Measurements from ENCODE around the gene CERK. TPM values are rescaled to one million over a fixed set of nuclear protein-coding genes. Genes with fewer than 3 reads are reported as not detected.

The CERK gene
- polyA plus RNA-seq, 1 donor from 2014 or later = 57.4 TPM

DNA sequence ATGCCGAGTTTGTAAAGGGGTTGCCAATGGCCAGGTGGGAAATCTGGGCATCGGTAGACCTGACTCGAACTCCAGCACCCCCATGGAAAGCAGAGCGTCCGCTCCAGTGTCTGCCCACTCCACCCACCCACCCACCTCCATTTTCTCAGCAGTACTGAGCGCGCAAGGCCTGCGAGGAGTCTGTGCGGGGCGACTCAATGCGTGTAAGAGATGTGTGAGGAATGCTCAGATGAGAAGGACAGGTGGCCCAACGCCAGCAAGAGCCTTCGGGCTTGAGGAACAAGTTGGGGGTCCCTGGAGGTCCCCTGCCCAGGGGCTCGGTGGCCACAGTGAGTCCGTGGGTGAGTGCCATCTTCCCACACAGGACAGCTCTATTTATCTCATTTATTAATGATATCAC lies 50.6 kb downstream of the CERK start:
- Histone ChIP-seq H2AFZ (ENCODE audit: low read depth, low read length) (no peak overlapping the region), H3F3A (ENCODE audit: insufficient read depth, low read length, poor library complexity, severe bottlenecking) (no peaks in the 10 kb centered on the region), H3K27me3 (ENCODE audit: insufficient read depth, low read depth, low read length) (no peaks in the 10 kb centered on the region), H3K36me3 (ENCODE audit: insufficient read depth, low read length) (peaks cover 7% of the 10 kb centered on the region), H3K4me3 (ENCODE audit: low read length) (no peak overlapping the region), H4K20me1 (ENCODE audit: insufficient read depth) (no peaks in the 10 kb centered on the region), H3K9me3 (ENCODE audit: low read length) (no peaks in the 10 kb centered on the region), H3K79me2 (replicated peaks; ENCODE audit: insufficient read depth, low read length) (no peaks in the 10 kb centered on the region), H3K4me2 (ENCODE audit: low read length) (no peak overlapping the region), H3K9ac (ENCODE audit: low read length) (no peak overlapping the region), H3K9me2 (ENCODE audit: insufficient read depth, low read length) (no peaks in the 10 kb centered on the region), H3K27ac (ENCODE audit: low read length) (no peak overlapping the region)
- no peak for TF ChIP-seq EZH2 (IDR thresholded peaks at IDR 0.05; ENCODE audit: borderline replicate concordance, insufficient read depth, low read length, poor library complexity, severe bottlenecking)
- no peak for TF ChIP-seq RAD21 (conservative IDR thresholded peaks at IDR 0.05)
- no peak for TF ChIP-seq MXI1 (conservative IDR thresholded peaks at IDR 0.05; ENCODE audit: poor library complexity, severe bottlenecking)
- TF ChIP-seq SMC3 (conservative IDR thresholded peaks at IDR 0.05; ENCODE audit: poor library complexity) = no peak
- TF ChIP-seq, protein P1, sequence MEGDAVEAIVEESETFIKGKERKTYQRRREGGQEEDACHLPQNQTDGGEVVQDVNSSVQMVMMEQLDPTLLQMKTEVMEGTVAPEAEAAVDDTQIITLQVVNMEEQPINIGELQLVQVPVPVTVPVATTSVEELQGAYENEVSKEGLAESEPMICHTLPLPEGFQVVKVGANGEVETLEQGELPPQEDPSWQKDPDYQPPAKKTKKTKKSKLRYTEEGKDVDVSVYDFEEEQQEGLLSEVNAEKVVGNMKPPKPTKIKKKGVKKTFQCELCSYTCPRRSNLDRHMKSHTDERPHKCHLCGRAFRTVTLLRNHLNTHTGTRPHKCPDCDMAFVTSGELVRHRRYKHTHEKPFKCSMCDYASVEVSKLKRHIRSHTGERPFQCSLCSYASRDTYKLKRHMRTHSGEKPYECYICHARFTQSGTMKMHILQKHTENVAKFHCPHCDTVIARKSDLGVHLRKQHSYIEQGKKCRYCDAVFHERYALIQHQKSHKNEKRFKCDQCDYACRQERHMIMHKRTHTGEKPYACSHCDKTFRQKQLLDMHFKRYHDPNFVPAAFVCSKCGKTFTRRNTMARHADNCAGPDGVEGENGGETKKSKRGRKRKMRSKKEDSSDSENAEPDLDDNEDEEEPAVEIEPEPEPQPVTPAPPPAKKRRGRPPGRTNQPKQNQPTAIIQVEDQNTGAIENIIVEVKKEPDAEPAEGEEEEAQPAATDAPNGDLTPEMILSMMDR (IDR thresholded peaks at IDR 0.05; ENCODE audit: poor library complexity, severe bottlenecking) = no peak

DNA sequence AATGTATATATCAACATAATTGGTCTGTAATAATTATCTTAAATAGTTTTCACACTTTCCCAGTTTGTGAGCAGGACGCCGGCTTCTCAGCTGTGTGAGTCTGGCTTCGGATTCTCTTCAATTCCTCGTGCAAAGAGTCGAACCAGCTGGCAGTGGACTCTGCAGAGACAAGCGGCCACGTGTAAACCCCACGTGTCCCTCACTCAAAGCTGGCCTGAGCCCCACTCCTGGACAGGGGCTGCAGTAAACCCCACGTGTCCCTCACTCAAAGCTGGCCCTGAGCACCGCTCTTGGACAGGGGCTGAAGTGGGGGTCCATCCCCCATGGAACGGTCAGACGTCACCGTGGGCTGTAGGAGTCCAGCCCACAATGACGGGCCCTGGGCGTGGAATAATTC lies 51.0 kb downstream of the CERK start:
- TF ChIP-seq TAF1 (IDR thresholded peaks at IDR 0.05; ENCODE audit: low read depth) = no peak
- no peak for TF ChIP-seq SMC3 (conservative IDR thresholded peaks at IDR 0.05; ENCODE audit: poor library complexity)
- TF ChIP-seq RAD21 (conservative IDR thresholded peaks at IDR 0.05) = no peak
- TF ChIP-seq, protein P1 (IDR thresholded peaks at IDR 0.05; ENCODE audit: poor library complexity, severe bottlenecking) = no peak
- TF ChIP-seq, protein P2, sequence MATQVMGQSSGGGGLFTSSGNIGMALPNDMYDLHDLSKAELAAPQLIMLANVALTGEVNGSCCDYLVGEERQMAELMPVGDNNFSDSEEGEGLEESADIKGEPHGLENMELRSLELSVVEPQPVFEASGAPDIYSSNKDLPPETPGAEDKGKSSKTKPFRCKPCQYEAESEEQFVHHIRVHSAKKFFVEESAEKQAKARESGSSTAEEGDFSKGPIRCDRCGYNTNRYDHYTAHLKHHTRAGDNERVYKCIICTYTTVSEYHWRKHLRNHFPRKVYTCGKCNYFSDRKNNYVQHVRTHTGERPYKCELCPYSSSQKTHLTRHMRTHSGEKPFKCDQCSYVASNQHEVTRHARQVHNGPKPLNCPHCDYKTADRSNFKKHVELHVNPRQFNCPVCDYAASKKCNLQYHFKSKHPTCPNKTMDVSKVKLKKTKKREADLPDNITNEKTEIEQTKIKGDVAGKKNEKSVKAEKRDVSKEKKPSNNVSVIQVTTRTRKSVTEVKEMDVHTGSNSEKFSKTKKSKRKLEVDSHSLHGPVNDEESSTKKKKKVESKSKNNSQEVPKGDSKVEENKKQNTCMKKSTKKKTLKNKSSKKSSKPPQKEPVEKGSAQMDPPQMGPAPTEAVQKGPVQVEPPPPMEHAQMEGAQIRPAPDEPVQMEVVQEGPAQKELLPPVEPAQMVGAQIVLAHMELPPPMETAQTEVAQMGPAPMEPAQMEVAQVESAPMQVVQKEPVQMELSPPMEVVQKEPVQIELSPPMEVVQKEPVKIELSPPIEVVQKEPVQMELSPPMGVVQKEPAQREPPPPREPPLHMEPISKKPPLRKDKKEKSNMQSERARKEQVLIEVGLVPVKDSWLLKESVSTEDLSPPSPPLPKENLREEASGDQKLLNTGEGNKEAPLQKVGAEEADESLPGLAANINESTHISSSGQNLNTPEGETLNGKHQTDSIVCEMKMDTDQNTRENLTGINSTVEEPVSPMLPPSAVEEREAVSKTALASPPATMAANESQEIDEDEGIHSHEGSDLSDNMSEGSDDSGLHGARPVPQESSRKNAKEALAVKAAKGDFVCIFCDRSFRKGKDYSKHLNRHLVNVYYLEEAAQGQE (IDR thresholded peaks at IDR 0.05; ENCODE audit: borderline replicate concordance) = no peak
- no peak for TF ChIP-seq EP300 (conservative IDR thresholded peaks at IDR 0.05; ENCODE audit: poor library complexity, severe bottlenecking)
- no peak for TF ChIP-seq POLR2AphosphoS5 (IDR thresholded peaks at IDR 0.05)
- TF ChIP-seq EZH2 (IDR thresholded peaks at IDR 0.05; ENCODE audit: borderline replicate concordance, insufficient read depth, low read length, poor library complexity, severe bottlenecking) = no peak
- no peak for TF ChIP-seq MXI1 (conservative IDR thresholded peaks at IDR 0.05; ENCODE audit: poor library complexity, severe bottlenecking)
- Histone ChIP-seq H3K9me3 (ENCODE audit: low read length) (no peaks in the 10 kb centered on the region), H3K36me3 (ENCODE audit: insufficient read depth, low read length) (peaks cover 7% of the 10 kb centered on the region)

More for the DNA sequence above, 51.0 kb downstream of the CERK start:
- Histone ChIP-seq H2AFZ (ENCODE audit: low read depth, low read length) (no peak overlapping the region), H4K20me1 (ENCODE audit: insufficient read depth) (no peaks in the 10 kb centered on the region), H3K4me3 (ENCODE audit: low read length) (no peak overlapping the region), H3K9me2 (ENCODE audit: insufficient read depth, low read length) (no peaks in the 10 kb centered on the region), H3K9ac (ENCODE audit: low read length) (no peak overlapping the region), H3K4me2 (ENCODE audit: low read length) (no peak overlapping the region), H3F3A (ENCODE audit: insufficient read depth, low read length, poor library complexity, severe bottlenecking) (no peaks in the 10 kb centered on the region), H3K27ac (ENCODE audit: low read length) (no peak overlapping the region), H3K79me2 (replicated peaks; ENCODE audit: insufficient read depth, low read length) (no peaks in the 10 kb centered on the region), H3K27me3 (ENCODE audit: insufficient read depth, low read depth, low read length) (no peaks in the 10 kb centered on the region)
